Lung (tissue), 12 donors: Measurements from ENCODE around the gene HS6ST1. TPM values are rescaled to one million over a fixed set of nuclear protein-coding genes. Genes with fewer than 3 reads are reported as not detected.
A peak's percentile ranks its signal among the peaks of the same experiment; 100 is the strongest.

ENCODE experiments used
- ATAC-seq: fragments of 200-7000 bp; cut with Tn5 transposase; one replicate; pipeline ENCODE4 v1.9.1; 2020; ENCODE audit warnings: moderate number of reproducible peaks; ENCODE audit not compliant: insufficient read depth, low FRiP score
- DNase-seq, 3 donors: peaks; one replicate each; pipeline ENCODE4 v3.0.0-alpha.2; 2013 to 2017
- H3K27ac ChIP-seq, 2 donors: one replicate each; pipeline ENCODE4 v1.5.1; 2013; ENCODE audit warnings: mild to moderate bottlenecking in 2 of 2, moderate library complexity in 2 of 2, control low read depth in 1 of 2, inconsistent platforms in 1 of 2, low read depth in 1 of 2, low read length in 1 of 2
- H3K27me3 ChIP-seq, 3 donors: one replicate each; pipeline ENCODE4 v1.5.1; 2013; ENCODE audit warnings: low read length in 2 of 3; ENCODE audit not compliant: control insufficient read depth in 3 of 3, insufficient read depth in 3 of 3
- H3K36me3 ChIP-seq, 4 donors: one replicate each; pipeline ENCODE4 v1.5.1; 2013; ENCODE audit warnings: low read length in 4 of 4, mild to moderate bottlenecking in 1 of 4, moderate library complexity in 1 of 4; ENCODE audit not compliant: control insufficient read depth in 4 of 4, insufficient read depth in 4 of 4
- H3K4me1 ChIP-seq, 5 donors: one replicate each; pipeline ENCODE4 v1.5.1; 2013; ENCODE audit warnings: low read length in 5 of 5, mild to moderate bottlenecking in 2 of 5, moderate library complexity in 1 of 5; ENCODE audit not compliant: control insufficient read depth in 5 of 5, insufficient read depth in 5 of 5
- H3K4me3 ChIP-seq: one replicate; pipeline ENCODE4 v1.5.1; 2013; ENCODE audit warnings: mild to moderate bottlenecking, control low read depth, moderate library complexity
- H3K9ac ChIP-seq, 2 donors: one replicate each; pipeline ENCODE4 v1.5.1; 2013; ENCODE audit warnings: low read length in 2 of 2, control low read depth in 1 of 2; ENCODE audit not compliant: insufficient read depth in 1 of 2
- H3K9me3 ChIP-seq, 4 donors: one replicate each; pipeline ENCODE4 v1.5.1; 2013; ENCODE audit warnings: low read length in 3 of 4, mild to moderate bottlenecking in 1 of 4, moderate library complexity in 1 of 4; ENCODE audit not compliant: control insufficient read depth in 4 of 4, insufficient read depth in 3 of 4
- CTCF ChIP-seq: IDR thresholded peaks from 2 replicates; pipeline ENCODE4 v1.5.1; 2012; ENCODE audit warnings: mild to moderate bottlenecking; ENCODE audit errors: control extremely low read depth, extremely low read depth
- WGBS, 2 donors: extraction: QIAGEN DNeasy Blood & Tissue Kit; methylation state at CpG; one replicate each; pipeline ENCODE4 v1.1.7; 2013; 5-methylcytosine and 5-hydroxymethylcytosine counted together
- polyA plus RNA-seq, 2 donors: library from polyadenylated mRNA; stranded (reverse); fragments of 200-250 nt; gene quantifications; one replicate each; pipeline ENCODE4 v1.2.1, GENCODE V29; 2013
- total RNA-seq, 2 donors: library from RNA; depleted of rRNA in 1 of 2; stranded (reverse); fragments of >200 nt in 1 of 2; gene quantifications; one replicate each; pipeline ENCODE4 v1.2.1, GENCODE V29; 2014 to 2021
- donor health status: control.
- donor health status: control.
- donor health status: Bipolar disorder and iron deficiency.
- donor health status: healthy.
- donor health status: DM: yes; HTN: yes; CAD: no.

Gene HS6ST1
- total and polyA plus RNA-seq, 4 donors, result 15.1 to 37.7 (median 29.1) TPM

GRCh38 chr2:128309280-128310093, 9.2 kb downstream of the HS6ST1 start:
- Histone ChIP-seq H3K27ac (peak overlapping the region in 1 of 2 donors; percentile 59), H3K9me3 (no peaks in the 10 kb centered on the region), H3K4me3 (no peak overlapping the region), H3K4me1 (peaks cover 8 to 74% (median 47%) of the 10 kb centered on the region in 5 donors), H3K9ac (no peak overlapping the region), H3K27me3 (no peaks in the 10 kb centered on the region), H3K36me3 (peaks cover 0 to 5% (median under 1%) of the 10 kb centered on the region in 4 donors)
- ATAC-seq (no peak), DNase-seq (peak; percentile 49 to 66 (median 56))
- WGBS, 2 donors, result 70 to 81% methylated on average over 19 of the region's 19 CpGs
- no peak for TF ChIP-seq CTCF

- Histone ChIP-seq H3K9me3 (no peaks in the 10 kb centered on the region), H3K9ac (no peak overlapping the region), H3K4me3 (no peak overlapping the region), H3K36me3 (no peaks in the 10 kb centered on the region), H3K27ac (no peak overlapping the region), H3K27me3 (no peaks in the 10 kb centered on the region), H3K4me1 (peaks cover 8 to 68% (median 47%) of the 10 kb centered on the region in 5 donors)
- ATAC-seq (no peak), DNase-seq (no peak)
- WGBS, 2 donors, result 84 to 86% methylated on average over 2 of the region's 2 CpGs
- no peak for TF ChIP-seq CTCF
These were observed 9.8 kb downstream of the HS6ST1 start for GRCh38 chr2:128308889-128309279.

GRCh38 chr2:128308284-128308731, 10.4 kb downstream of the HS6ST1 start:
- H3K4me1 ChIP-seq, result peaks cover 8 to 63% (median 47%) of the 10 kb centered on the region in 5 donors

More at GRCh38 chr2:128308284-128308731, 10.4 kb downstream of the HS6ST1 start:
- 17 to 41% methylated on average over 5 of the region's 5 CpGs for WGBS, 2 donors
- Histone ChIP-seq H3K9me3 (no peaks in the 10 kb centered on the region), H3K27me3 (no peaks in the 10 kb centered on the region), H3K27ac (no peak overlapping the region), H3K4me3 (no peak overlapping the region), H3K9ac (no peak overlapping the region), H3K36me3 (peaks cover 0 to 2% (median 0%) of the 10 kb centered on the region in 4 donors)
- no peak for ATAC-seq
- no peak for TF ChIP-seq CTCF
- peak in 1 of 3 donors; percentile 12 for DNase-seq
